SK-N-SH treated with all-trans-retinoic acid at 6 μM for 48 hours (cell line): ENCODE data around the gene ZNF41.

Experiments used
- CSRNP3 ChIP-seq: fragments of 250-450 bp; sonication (Bioruptor Pico); IDR thresholded peaks from 2 replicates; pipeline ENCODE4 v1.5.1; 2021; ENCODE audit warnings: mild to moderate bottlenecking, moderate library complexity
- ESRRG ChIP-seq: fragments of 250-450 bp; sonication (Bioruptor Pico); IDR thresholded peaks from 2 replicates; pipeline ENCODE4 v1.6.1; 2021; ENCODE audit warnings: mild to moderate bottlenecking
- GLIS3 ChIP-seq: fragments of 250-450 bp; sonication (Bioruptor Pico); IDR thresholded peaks from 2 replicates; pipeline ENCODE4 v1.5.0; 2020; ENCODE audit warnings: mild to moderate bottlenecking, moderate library complexity
- ISL1 ChIP-seq: fragments of 250-450 bp; sonication (Bioruptor Pico); IDR thresholded peaks from 2 replicates; pipeline ENCODE4 v2.1.2; 2022; ENCODE audit warnings: mild to moderate bottlenecking, moderate library complexity
- TOX ChIP-seq: fragments of 250-450 bp; sonication (Bioruptor Pico); IDR thresholded peaks from 2 replicates; pipeline ENCODE4 v1.8.0; 2021; ENCODE audit warnings: mild to moderate bottlenecking, moderate library complexity, borderline replicate concordance

GRCh38 chrX:47430925-47431324, 52.1 kb downstream of the ZNF41 start:
- TF ChIP-seq TOX (no peak), CSRNP3 (no peak), ISL1 (no peak), GLIS3 (CRISPR knock-in tag) (no peak), ESRRG (no peak)
